Activated T-cell treated with anti-CD3 and anti-CD28 coated beads, Interleukin-2, amount 50 U/mL, for 72 hours (primary cell): Measurements from ENCODE around the gene TMEM225. TPM values are rescaled to one million over a fixed set of nuclear protein-coding genes. Genes with fewer than 3 reads are reported as not detected.
"Not testable (repeated sequence)": the region's sequence is repeated elsewhere in the genome, so short reads cannot be mapped to it uniquely, and the experiment has no call there.

Experiments
- ATAC-seq, 2 donors: fragments of 150-1000 bp; cut with Tn5 transposase; replicated peaks in 1 of 2; 2 replicates each; pipeline ENCODE4 v1.10.0; 2021; ENCODE audit warnings: moderate library complexity in 2 of 2, mild to moderate bottlenecking in 1 of 2
- DNase-seq, 2 donors: peaks; one replicate each; pipeline ENCODE4 v3.0.0; 2021 to 2022; ENCODE audit warnings: mixed read lengths in 1 of 2
- H3K27ac Mint-ChIP-seq: one replicate; pipeline ENCODE4 v1.8.0; 2022; ENCODE audit warnings: mild to moderate bottlenecking, moderate library complexity, mixed read lengths
- H3K27me3 Mint-ChIP-seq: one replicate; pipeline ENCODE4 v1.8.0; 2022; ENCODE audit warnings: low read depth, mixed read lengths
- H3K36me3 Mint-ChIP-seq, 2 donors: one replicate each; pipeline ENCODE4 v1.8.0; 2022; ENCODE audit warnings: mixed read lengths in 2 of 2, mild to moderate bottlenecking in 1 of 2; ENCODE audit not compliant: insufficient read depth in 2 of 2
- H3K4me1 Mint-ChIP-seq: one replicate; pipeline ENCODE4 v1.8.0; 2022; ENCODE audit warnings: low read depth, mixed read lengths
- H3K4me3 Mint-ChIP-seq, 2 donors: one replicate each; pipeline ENCODE4 v1.8.0; 2022; ENCODE audit warnings: mild to moderate bottlenecking in 2 of 2, mixed read lengths in 2 of 2, moderate library complexity in 2 of 2
- H3K9me3 Mint-ChIP-seq, 2 donors: one replicate each; pipeline ENCODE4 v1.8.0; 2022; ENCODE audit warnings: mixed read lengths in 2 of 2
- total RNA-seq, 2 donors: library from RNA; stranded (reverse); gene quantifications; one replicate each; pipeline ENCODE4 v1.2.3, GENCODE V29; 2022

The TMEM225 gene, protein sequence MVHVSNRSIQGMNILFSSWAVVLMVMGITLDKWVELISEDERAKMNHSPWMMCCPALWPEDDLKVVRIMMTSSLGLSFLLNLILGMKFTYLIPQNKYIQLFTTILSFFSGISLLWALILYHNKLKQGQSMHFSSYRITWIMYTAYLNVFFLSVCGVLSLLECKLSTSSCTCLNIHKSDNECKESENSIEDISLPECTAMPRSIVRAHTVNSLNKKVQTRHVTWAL
- total RNA-seq: not detected

DNA sequence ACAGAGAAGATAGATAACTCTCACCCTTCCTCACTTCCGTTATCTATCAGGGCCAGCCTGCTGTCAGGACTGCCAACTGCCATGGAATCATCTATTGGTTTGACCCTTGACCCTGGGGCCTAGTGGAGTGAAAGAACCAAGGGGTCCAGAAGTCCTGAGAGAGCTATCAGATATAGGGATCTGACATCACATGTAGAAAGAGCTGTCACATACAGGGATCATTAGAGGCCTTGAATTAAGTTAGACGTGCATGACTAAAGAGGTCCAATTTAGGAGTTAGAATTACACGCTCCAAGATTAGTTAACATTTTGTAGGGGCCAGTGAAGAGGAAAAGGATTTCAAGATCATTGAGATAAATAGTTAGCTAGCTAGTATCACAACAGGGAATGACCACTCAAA is at the start of gene TMEM225:
TSS of gene TMEM225 (minus strand) at position 101 of the 400 bp plus-strand sequence. CDS start 245 bp downstream, outside the sequence.
- H3K27me3 Mint-ChIP-seq: peaks cover 6% of the 10 kb centered on the region
- ATAC-seq (no peak), DNase-seq (no peak)
- no peaks in the 10 kb centered on the region for H3K4me1 Mint-ChIP-seq
- H3K4me3 Mint-ChIP-seq: no peak within 1 kb of the TSS
- H3K27ac Mint-ChIP-seq: no peak within 1 kb of the TSS
- no peaks in the 10 kb centered on the region for H3K36me3 Mint-ChIP-seq
- H3K9me3 Mint-ChIP-seq: no peaks in the 10 kb centered on the region

GRCh38 chr11:123924027-123924426 is 38.6 kb upstream of the TMEM225 start:
- Mint-ChIP-seq H3K27me3 (no peaks in the 10 kb centered on the region), H3K4me1 (no peaks in the 10 kb centered on the region), H3K36me3 (no peaks in the 10 kb centered on the region), H3K4me3 (no peak overlapping the region), H3K27ac (no peak overlapping the region), H3K9me3 (peaks cover 0 to 2% of the 10 kb centered on the region in 2 donors)
- no peak for ATAC-seq
- no peak for DNase-seq

DNA sequence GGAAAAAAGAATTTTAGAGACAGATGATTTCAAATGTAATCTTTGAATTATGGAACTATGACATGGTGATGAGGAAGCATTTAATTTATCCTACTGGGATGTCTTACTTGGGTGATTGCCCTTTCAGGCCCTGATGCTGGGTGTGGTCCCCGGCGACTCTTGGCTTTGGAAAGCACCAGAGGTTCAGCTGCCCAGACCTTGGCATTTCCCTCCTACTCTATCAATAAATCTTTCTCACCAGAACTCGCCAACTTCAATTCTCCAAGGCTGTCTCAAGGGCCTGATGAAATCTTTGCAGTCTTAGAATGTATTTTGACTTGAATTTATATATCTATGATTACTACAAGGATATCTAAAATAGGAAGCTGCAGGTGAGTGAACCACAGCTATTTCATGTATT is 35.5 kb upstream of the TMEM225 start:
- no peak overlapping the region for H3K27ac Mint-ChIP-seq
- H3K36me3 Mint-ChIP-seq: no peaks in the 10 kb centered on the region
- ATAC-seq: no peak
- no peak for DNase-seq
- no peaks in the 10 kb centered on the region for H3K27me3 Mint-ChIP-seq
- no peaks in the 10 kb centered on the region for H3K9me3 Mint-ChIP-seq
- no peak overlapping the region for H3K4me3 Mint-ChIP-seq
- H3K4me1 Mint-ChIP-seq: no peaks in the 10 kb centered on the region

DNA sequence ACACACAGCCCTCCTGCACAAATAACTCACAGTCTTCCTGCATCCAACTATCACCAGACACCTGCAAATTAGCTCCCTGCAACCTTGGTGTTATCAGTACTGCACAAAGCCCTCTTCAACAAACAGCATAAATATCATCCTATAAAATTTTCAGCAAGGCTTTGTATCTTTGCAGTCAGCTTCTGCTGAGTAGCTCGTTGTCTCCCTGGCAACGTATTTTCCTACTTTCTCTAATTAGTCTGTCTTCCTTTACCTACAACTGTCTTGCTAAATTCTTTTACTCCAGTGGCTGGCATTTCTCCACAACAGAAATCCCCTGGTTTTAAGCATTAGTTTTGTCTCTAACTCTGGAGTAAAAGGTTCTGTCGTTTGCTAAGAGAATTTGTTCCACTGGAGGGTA is 20.4 kb upstream of the TMEM225 start:
- H3K36me3 Mint-ChIP-seq: no peaks in the 10 kb centered on the region
- H3K4me3 Mint-ChIP-seq: no peak overlapping the region
- H3K4me1 Mint-ChIP-seq: no peaks in the 10 kb centered on the region
- DNase-seq: no peak
- no peak overlapping the region for H3K27ac Mint-ChIP-seq
- H3K9me3 Mint-ChIP-seq: no peaks in the 10 kb centered on the region
- H3K27me3 Mint-ChIP-seq: peaks cover 8% of the 10 kb centered on the region
- no peak for ATAC-seq

- no peak overlapping the region for H3K4me3 Mint-ChIP-seq
- no peak overlapping the region for H3K27ac Mint-ChIP-seq
- no peaks in the 10 kb centered on the region for H3K36me3 Mint-ChIP-seq
- DNase-seq (no peak), ATAC-seq (no peak)
- no peaks in the 10 kb centered on the region for H3K9me3 Mint-ChIP-seq
- H3K27me3 Mint-ChIP-seq: peaks cover 8% of the 10 kb centered on the region
- no peaks in the 10 kb centered on the region for H3K4me1 Mint-ChIP-seq
Observed at GRCh38 chr11:123904932-123905331, 19.5 kb upstream of the TMEM225 start.

DNA sequence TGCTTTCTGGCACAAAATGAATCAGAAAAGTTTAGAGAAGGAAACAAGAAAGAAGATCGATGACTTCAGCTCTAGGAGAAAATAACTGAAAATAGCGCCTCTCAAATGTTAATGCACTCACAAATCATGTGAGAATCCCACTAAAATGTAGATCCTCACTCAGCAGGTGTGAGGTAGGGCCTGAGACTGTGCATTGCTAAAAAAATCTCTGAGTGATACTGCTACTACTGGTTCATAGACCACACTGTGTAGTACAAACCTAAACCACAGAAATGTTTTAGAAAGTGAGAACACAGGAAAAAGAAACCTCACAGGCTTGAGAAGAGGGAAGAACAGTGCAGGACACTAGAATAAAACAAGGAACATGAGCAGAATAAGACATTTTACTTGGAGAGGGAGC is 18.5 kb upstream of the TMEM225 start:
- DNase-seq (no peak), ATAC-seq (peak in 1 of 2 donors; percentile 36)
- Mint-ChIP-seq H3K36me3 (no peaks in the 10 kb centered on the region), H3K27ac (no peak overlapping the region), H3K27me3 (peaks cover 8% of the 10 kb centered on the region), H3K4me3 (no peak overlapping the region), H3K4me1 (no peaks in the 10 kb centered on the region), H3K9me3 (no peaks in the 10 kb centered on the region)

- ATAC-seq: no peak
- Mint-ChIP-seq H3K4me3 (no peak within 1 kb of the TSS), H3K27ac (no peak within 1 kb of the TSS), H3K4me1 (no peaks in the 10 kb centered on the region), H3K9me3 (no peaks in the 10 kb centered on the region), H3K36me3 (no peaks in the 10 kb centered on the region), H3K27me3 (peaks cover 8% of the 10 kb centered on the region)
- no peak for DNase-seq
Observed at GRCh38 chr11:123901867-123902266, 16.4 kb upstream of the TMEM225 start, which contains the start of gene OR8D4. Gene OR8D4 (plus strand): TSS chr11:123902167. CDS start chr11:123906432, 4,265 bp downstream.

DNA sequence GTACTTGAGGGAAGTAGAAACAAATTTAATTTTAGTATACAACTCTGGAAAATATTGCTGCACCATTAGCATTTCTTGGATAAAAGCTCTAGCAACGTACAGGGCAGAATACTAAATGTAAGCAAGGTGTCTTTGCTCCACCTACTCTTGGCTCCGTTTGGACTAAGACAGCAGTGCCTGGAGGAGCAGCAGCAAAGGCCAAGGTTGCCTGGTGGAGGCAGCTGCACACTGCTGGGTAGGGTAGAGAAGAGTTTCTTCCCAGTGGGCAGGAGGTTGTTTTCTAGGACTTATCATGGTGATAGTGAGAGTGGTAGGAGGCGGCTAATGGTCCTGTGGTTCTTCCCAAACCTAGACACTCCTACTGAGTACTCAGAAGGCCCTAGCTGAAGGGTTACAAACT is 14.3 kb upstream of the TMEM225 start:
- Mint-ChIP-seq H3K27me3 (peaks cover 8% of the 10 kb centered on the region), H3K36me3 (no peaks in the 10 kb centered on the region), H3K9me3 (no peaks in the 10 kb centered on the region), H3K4me1 (no peaks in the 10 kb centered on the region), H3K27ac (no peak overlapping the region), H3K4me3 (no peak overlapping the region)
- no peak for ATAC-seq
- no peak for DNase-seq

DNA sequence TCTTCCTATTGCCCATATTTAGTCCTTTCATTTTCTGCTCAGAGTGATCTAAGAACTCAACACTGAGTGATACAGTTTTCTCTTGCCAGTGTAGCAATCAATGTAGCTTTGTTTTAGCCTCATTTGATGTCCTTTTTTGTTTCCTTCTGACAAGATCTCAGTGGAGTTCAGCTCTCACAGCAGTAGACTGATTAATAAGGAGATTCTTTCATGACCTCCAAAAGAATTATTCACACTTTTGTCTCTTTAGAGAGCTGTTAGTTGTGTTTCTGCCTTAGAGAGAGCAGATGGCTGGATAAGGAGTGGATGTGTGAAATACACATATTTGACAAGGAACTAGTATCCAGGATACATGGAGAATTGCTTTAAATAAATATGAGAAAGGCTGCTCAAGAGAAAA is 6.6 kb upstream of the TMEM225 start:
- Mint-ChIP-seq H3K36me3 (no peaks in the 10 kb centered on the region), H3K4me3 (no peak overlapping the region)
- ATAC-seq: no peak

DNA sequence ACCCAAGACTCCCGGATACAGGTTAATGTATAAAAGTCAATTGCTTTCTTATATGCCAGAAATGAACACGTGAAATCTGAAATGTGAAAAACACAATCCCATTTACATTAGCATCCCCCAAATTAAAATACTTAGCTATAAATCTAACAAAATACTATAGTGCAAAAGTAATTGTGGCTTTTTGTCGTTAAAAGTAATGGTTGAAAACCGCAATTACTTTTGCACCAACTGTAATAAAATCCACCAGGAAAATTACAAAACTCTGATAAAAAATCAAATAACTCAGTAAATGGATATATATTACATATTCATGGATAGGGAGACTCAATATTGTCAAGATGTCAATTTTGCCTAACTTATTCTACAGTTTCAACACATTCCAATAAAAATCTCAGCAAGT is 4.6 kb downstream of the TMEM225 start:
- peaks cover 0 to 2% of the 10 kb centered on the region in 2 donors for H3K9me3 Mint-ChIP-seq
- DNase-seq (no peak), ATAC-seq (no peak)
- H3K4me1 Mint-ChIP-seq: no peaks in the 10 kb centered on the region
- H3K27me3 Mint-ChIP-seq: peaks cover 6% of the 10 kb centered on the region
- H3K27ac Mint-ChIP-seq: no peak overlapping the region
- H3K4me3 Mint-ChIP-seq: no peak overlapping the region
- no peaks in the 10 kb centered on the region for H3K36me3 Mint-ChIP-seq

More for the DNA sequence above, 6.6 kb upstream of the TMEM225 start:
- DNase-seq: no peak
- no peaks in the 10 kb centered on the region for H3K9me3 Mint-ChIP-seq
- no peaks in the 10 kb centered on the region for H3K27me3 Mint-ChIP-seq
- no peaks in the 10 kb centered on the region for H3K4me1 Mint-ChIP-seq
- no peak overlapping the region for H3K27ac Mint-ChIP-seq

GRCh38 chr11:123867795-123868194 is 17.7 kb downstream of the TMEM225 start:
- not testable (repeated sequence) for H3K27ac Mint-ChIP-seq, H3K36me3 Mint-ChIP-seq, H3K4me1 Mint-ChIP-seq, DNase-seq, ATAC-seq, H3K9me3 Mint-ChIP-seq, H3K27me3 Mint-ChIP-seq, H3K4me3 Mint-ChIP-seq

DNA sequence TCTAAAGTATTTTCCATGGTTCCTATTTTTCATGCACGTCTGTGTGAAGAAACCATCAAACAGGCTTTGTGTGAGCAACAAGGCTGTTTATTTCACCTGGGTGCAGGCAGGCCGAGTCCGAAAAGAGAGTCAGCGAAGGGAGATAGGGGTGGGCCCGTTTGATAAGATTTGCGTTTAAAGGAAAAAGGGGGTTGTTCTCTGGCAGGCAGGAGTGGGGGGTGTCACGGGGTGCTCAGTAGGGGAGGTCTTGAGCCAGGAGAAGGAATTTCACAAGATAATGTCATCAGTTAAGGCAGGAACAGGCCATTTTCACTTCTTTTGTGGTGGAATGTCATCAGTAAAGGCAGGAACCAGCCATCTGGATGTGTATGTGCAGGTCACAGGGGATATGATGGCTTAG is 20.2 kb downstream of the TMEM225 start:
- H3K27me3 Mint-ChIP-seq, H3K4me3 Mint-ChIP-seq, H3K4me1 Mint-ChIP-seq, H3K36me3 Mint-ChIP-seq, H3K9me3 Mint-ChIP-seq, ATAC-seq, DNase-seq, H3K27ac Mint-ChIP-seq: not testable (repeated sequence)

- no peaks in the 10 kb centered on the region for H3K36me3 Mint-ChIP-seq
- no peaks in the 10 kb centered on the region for H3K4me1 Mint-ChIP-seq
- ATAC-seq: no peak
- H3K27ac Mint-ChIP-seq: no peak overlapping the region
- DNase-seq: no peak
- peaks cover 0 to 6% of the 10 kb centered on the region in 2 donors for H3K9me3 Mint-ChIP-seq
- H3K4me3 Mint-ChIP-seq: no peak overlapping the region
- no peaks in the 10 kb centered on the region for H3K27me3 Mint-ChIP-seq
Observed at GRCh38 chr11:123859731-123860130, 25.7 kb downstream of the TMEM225 start.

DNA sequence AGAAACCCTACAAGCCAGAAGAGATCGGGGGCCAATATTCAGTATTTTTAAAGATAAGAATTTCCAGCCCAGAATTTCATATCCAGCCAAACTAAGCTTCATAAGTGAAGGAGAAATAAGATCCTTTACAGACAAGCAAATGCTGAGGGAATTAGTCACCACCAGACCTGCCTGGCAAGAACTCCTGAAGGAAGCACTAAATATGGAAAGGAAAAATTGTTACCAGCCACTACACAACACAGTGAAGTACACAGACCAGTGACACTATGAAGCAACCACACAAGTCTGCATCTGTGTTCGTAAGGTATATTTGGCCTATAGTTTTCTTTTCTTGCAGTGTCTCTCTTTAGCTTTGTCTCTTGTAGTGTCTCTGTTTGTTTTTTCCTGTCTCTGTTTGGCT is 29.0 kb downstream of the TMEM225 start:
- H3K27me3 Mint-ChIP-seq: no peaks in the 10 kb centered on the region
- DNase-seq (no peak), ATAC-seq (no peak)
- peaks cover 0 to 6% of the 10 kb centered on the region in 2 donors for H3K9me3 Mint-ChIP-seq
- H3K4me3 Mint-ChIP-seq: no peak overlapping the region
- no peaks in the 10 kb centered on the region for H3K4me1 Mint-ChIP-seq
- H3K27ac Mint-ChIP-seq: no peak overlapping the region
- no peaks in the 10 kb centered on the region for H3K36me3 Mint-ChIP-seq
